Neuronal stem cell (in vitro differentiated cells): ENCODE data around the gene ISG20L2.

Experiments used
- DNase-seq: peaks from one replicate; pipeline ENCODE4 v3.0.0-alpha.2; 2013; ENCODE audit warnings: low spot score
- H2AFZ ChIP-seq: one replicate; pipeline ENCODE4 v1.6.1; 2013; ENCODE audit warnings: mild to moderate bottlenecking, low read length, inconsistent platforms
- H2AK5ac ChIP-seq: 2 replicates; pipeline ENCODE4 v1.6.1; 2013; ENCODE audit warnings: low read depth, mild to moderate bottlenecking, inconsistent platforms, low read length, moderate library complexity, mixed read lengths
- H2BK120ac ChIP-seq: 2 replicates; pipeline ENCODE4 v1.6.1; 2013; ENCODE audit warnings: low read depth, mild to moderate bottlenecking, inconsistent platforms, low read length, moderate library complexity, mixed read lengths
- H2BK12ac ChIP-seq: one replicate; pipeline ENCODE4 v1.6.1; 2013; ENCODE audit warnings: low read length, inconsistent platforms
- H2BK15ac ChIP-seq: 2 replicates; pipeline ENCODE4 v1.6.1; 2013; ENCODE audit warnings: mild to moderate bottlenecking, low read length, inconsistent platforms, mixed read lengths
- H2BK5ac ChIP-seq: one replicate; pipeline ENCODE4 v1.6.1; 2013; ENCODE audit warnings: inconsistent platforms, mild to moderate bottlenecking, low read length, moderate library complexity
- H3K14ac ChIP-seq: one replicate; pipeline ENCODE4 v1.6.1; 2013; ENCODE audit warnings: low read length, inconsistent platforms
- H3K18ac ChIP-seq: 2 replicates; pipeline ENCODE4 v1.6.1; 2013; ENCODE audit warnings: low read length, inconsistent platforms
- H3K23ac ChIP-seq: 2 replicates; pipeline ENCODE4 v1.6.1; 2013; ENCODE audit warnings: low read depth, mild to moderate bottlenecking, mixed read lengths, low read length, inconsistent platforms; ENCODE audit not compliant: poor library complexity
- H3K27ac ChIP-seq: replicated peaks from 3 replicates; pipeline ENCODE4 v1.5.1; 2013; ENCODE audit warnings: low read length, inconsistent platforms
- H3K27me3 ChIP-seq, 3 experiments: 2 replicates each; pipeline ENCODE4 v1.6.1; 2013; ENCODE audit warnings: low read length in 3 of 3, mild to moderate bottlenecking in 2 of 3, inconsistent platforms in 1 of 3, low read depth in 1 of 3, mixed read lengths in 1 of 3, moderate library complexity in 1 of 3; ENCODE audit not compliant: control insufficient read depth in 3 of 3, insufficient read depth in 3 of 3
- H3K36me3 ChIP-seq, 2 donors: replicated peaks in 1 of 2; 2 replicates each; pipeline ENCODE4 v1.6.1; 2013; ENCODE audit warnings: low read length in 2 of 2; ENCODE audit not compliant: control insufficient read depth in 2 of 2, insufficient read depth in 2 of 2
- H3K4ac ChIP-seq: 2 replicates; pipeline ENCODE4 v1.6.1; 2013; ENCODE audit warnings: inconsistent platforms, mild to moderate bottlenecking, low read length, moderate library complexity
- H3K4me1 ChIP-seq, 2 donors: 1 replicate in 1 of 2; 2 replicates in 1 of 2; pipeline ENCODE4 v1.6.1; 2013; ENCODE audit warnings: low read length in 2 of 2, low read depth in 1 of 2; ENCODE audit not compliant: control insufficient read depth in 2 of 2, insufficient read depth in 1 of 2
- H3K4me2 ChIP-seq: one replicate; pipeline ENCODE4 v1.6.1; 2013; ENCODE audit warnings: mild to moderate bottlenecking, low read length, inconsistent platforms; ENCODE audit not compliant: insufficient read depth, poor library complexity, severe bottlenecking
- H3K4me3 ChIP-seq, 2 donors: 2 replicates each; pipeline ENCODE4 v1.5.1; 2013; ENCODE audit warnings: low read length in 2 of 2, mild to moderate bottlenecking in 2 of 2, inconsistent platforms in 1 of 2, moderate library complexity in 1 of 2
- H3K79me1 ChIP-seq: one replicate; pipeline ENCODE4 v1.6.1; 2013; ENCODE audit warnings: low read depth, mild to moderate bottlenecking, inconsistent platforms, low read length, moderate library complexity
- H3K9ac ChIP-seq: one replicate; pipeline ENCODE4 v1.6.1; 2013; ENCODE audit warnings: mild to moderate bottlenecking, low read depth, low read length, inconsistent platforms; ENCODE audit not compliant: poor library complexity
- H3K9me3 ChIP-seq, 2 donors: replicated peaks in 1 of 2; 2 replicates each; pipeline versions ENCODE3 to v1.6.1; 2013; ENCODE audit warnings: low read length in 2 of 2, mild to moderate bottlenecking in 2 of 2, inconsistent platforms in 1 of 2, low read depth in 1 of 2, mixed read lengths in 1 of 2, moderate library complexity in 1 of 2; ENCODE audit not compliant: control insufficient read depth in 2 of 2, insufficient read depth in 1 of 2
- H4K8ac ChIP-seq: one replicate; pipeline ENCODE4 v1.6.1; 2013; ENCODE audit warnings: low read depth, mild to moderate bottlenecking, inconsistent platforms, low read length, moderate library complexity
- H4K91ac ChIP-seq: one replicate; pipeline ENCODE4 v1.6.1; 2013; ENCODE audit warnings: low read length, low read depth, mild to moderate bottlenecking, inconsistent platforms; ENCODE audit not compliant: poor library complexity
- WGBS, 2 donors: extraction: QIAGEN DNeasy Blood & Tissue Kit; methylation state at CpG; one replicate each; pipeline ENCODE4 v1.1.7; 2013; ENCODE audit warnings: missing lambda C conversion rate in 2 of 2, mixed read lengths in 1 of 2; ENCODE audit not compliant: insufficient read length in 2 of 2, insufficient replicate concordance in 1 of 2; ENCODE audit errors: extremely low coverage in 2 of 2; 5-methylcytosine and 5-hydroxymethylcytosine counted together

The ISG20L2 gene

GRCh38 chr1:156750711-156751450 is 22.3 kb upstream of the ISG20L2 start:
- H3K9me3 ChIP-seq, result no peaks in the 10 kb centered on the region
- no peak for DNase-seq
- peak overlapping the region; percentile 83 to 96 for H3K4me3 ChIP-seq
- H3K4me1 ChIP-seq, result peaks cover 32 to 45% of the 10 kb centered on the region in 2 donors
- peak overlapping the region; percentile 88 for H2BK120ac ChIP-seq
- no peak overlapping the region for H2BK12ac ChIP-seq
- H2AK5ac ChIP-seq, result peak overlapping the region; percentile 98
- peak overlapping the region; percentile 92 for H3K23ac ChIP-seq
- H2BK5ac ChIP-seq, result peak overlapping the region; percentile 97
- H4K8ac ChIP-seq, result no peak overlapping the region
- peak overlapping the region; percentile 95 for H3K18ac ChIP-seq
- H2BK15ac ChIP-seq, result peak overlapping the region; percentile 22
- H3K27ac ChIP-seq, result peak overlapping the region; percentile 84
- H3K4ac ChIP-seq, result peak overlapping the region; percentile 79
- H3K79me1 ChIP-seq, result peaks cover 8% of the 10 kb centered on the region
- peak overlapping the region; percentile 94 for H3K4me2 ChIP-seq
- no CpG with 5 or more reads among the region's 64 CpGs for WGBS, 2 donors
- H2AFZ ChIP-seq, result peak overlapping the region; percentile 88
- H3K27me3 ChIP-seq, result no peaks in the 10 kb centered on the region
- H3K14ac ChIP-seq, result peak overlapping the region; percentile 74
- H4K91ac ChIP-seq, result peak overlapping the region; percentile 61
- H3K36me3 ChIP-seq, result peaks cover 2 to 24% of the 10 kb centered on the region in 2 donors
- peak overlapping the region; percentile 95 for H3K9ac ChIP-seq

GRCh38 chr1:156750191-156750672 is 21.7 kb upstream of the ISG20L2 start:
- peak overlapping the region; percentile 98 for H2AK5ac ChIP-seq
- peak overlapping the region; percentile 95 for H3K9ac ChIP-seq
- peak overlapping the region; percentile 60 for H3K4ac ChIP-seq
- H2BK15ac ChIP-seq, result no peak overlapping the region
- H3K27ac ChIP-seq, result peak overlapping the region; percentile 97
- peak overlapping the region; percentile 83 to 96 for H3K4me3 ChIP-seq
- H2BK5ac ChIP-seq, result peak overlapping the region; percentile 84
- peak overlapping the region; percentile 59 for H3K14ac ChIP-seq
- no peak overlapping the region for H4K91ac ChIP-seq
- peak overlapping the region; percentile 88 for H2AFZ ChIP-seq
- H2BK12ac ChIP-seq, result no peak overlapping the region
- H3K27me3 ChIP-seq, result no peaks in the 10 kb centered on the region
- H3K79me1 ChIP-seq, result peaks cover 10% of the 10 kb centered on the region
- no peak overlapping the region for H2BK120ac ChIP-seq
- H3K18ac ChIP-seq, result peak overlapping the region; percentile 36
- peaks cover 2 to 30% of the 10 kb centered on the region in 2 donors for H3K36me3 ChIP-seq
- H4K8ac ChIP-seq, result no peak overlapping the region
- DNase-seq, result no peak
- H3K23ac ChIP-seq, result no peak overlapping the region
- peak overlapping the region; percentile 94 for H3K4me2 ChIP-seq
- peaks cover 37 to 47% of the 10 kb centered on the region in 2 donors for H3K4me1 ChIP-seq
- H3K9me3 ChIP-seq, result no peaks in the 10 kb centered on the region
- WGBS, 2 donors, result no CpG with 5 or more reads among the region's 5 CpGs

DNA sequence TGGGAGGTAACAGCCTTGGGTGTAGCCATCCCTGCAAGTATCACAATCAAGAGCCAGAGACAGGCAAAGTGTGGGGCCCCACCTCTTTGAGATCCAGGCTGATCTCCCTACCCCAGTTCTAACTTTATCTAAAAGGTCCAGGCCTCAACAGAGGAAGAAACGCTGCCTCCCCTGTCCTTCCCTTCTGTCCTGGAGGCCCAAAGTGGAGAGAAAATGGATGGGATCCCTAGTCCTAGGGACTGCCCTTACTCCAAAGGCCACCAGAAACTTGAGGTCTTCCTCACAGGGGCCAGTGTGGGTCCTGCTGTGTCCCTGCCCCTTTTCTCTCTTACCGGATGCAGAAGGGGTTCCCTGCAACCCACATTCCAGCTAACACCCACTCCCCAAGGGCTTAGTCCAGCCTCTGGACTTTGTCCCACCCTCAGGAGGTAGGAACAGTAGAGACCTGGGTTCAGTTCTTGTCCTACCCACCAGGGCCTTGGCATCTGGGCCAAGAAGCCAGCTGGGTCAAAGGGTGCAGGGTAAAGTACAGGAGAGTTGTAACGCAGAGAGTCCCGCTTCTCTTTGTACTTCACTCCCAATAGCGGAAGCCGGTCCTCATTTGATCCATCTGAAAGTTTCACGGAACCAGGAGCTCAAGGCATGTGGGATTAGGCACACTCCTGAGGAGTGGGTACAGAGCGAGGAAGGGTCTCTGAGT is 21.0 kb upstream of the ISG20L2 start:
- WGBS, 2 donors, result no CpG with 5 or more reads among the region's 8 CpGs
- H3K79me1 ChIP-seq, result peaks cover 15% of the 10 kb centered on the region
- H2AFZ ChIP-seq, result no peak overlapping the region
- no peak overlapping the region for H3K4ac ChIP-seq
- H2BK15ac ChIP-seq, result no peak overlapping the region
- H3K27ac ChIP-seq, result peak overlapping the region; percentile 97
- H3K14ac ChIP-seq, result no peak overlapping the region
- no peak overlapping the region for H3K9ac ChIP-seq
- H3K36me3 ChIP-seq, result peaks cover 5 to 35% of the 10 kb centered on the region in 2 donors
- H3K4me3 ChIP-seq, result peak overlapping the region; percentile 83 to 96
- no peak overlapping the region for H2BK120ac ChIP-seq
- H3K18ac ChIP-seq, result no peak overlapping the region
- no peak overlapping the region for H4K91ac ChIP-seq
- H3K23ac ChIP-seq, result no peak overlapping the region
- no peak overlapping the region for H4K8ac ChIP-seq
- H3K4me1 ChIP-seq, result peaks cover 37 to 47% of the 10 kb centered on the region in 2 donors
- H2BK12ac ChIP-seq, result no peak overlapping the region
- DNase-seq, result no peak
- peak overlapping the region; percentile 98 for H2AK5ac ChIP-seq
- H2BK5ac ChIP-seq, result peak overlapping the region; percentile 84
- H3K27me3 ChIP-seq, result no peaks in the 10 kb centered on the region
- peak overlapping the region; percentile 94 for H3K4me2 ChIP-seq
- no peaks in the 10 kb centered on the region for H3K9me3 ChIP-seq
